ENCODE measurements around the gene ADAM17.

DNA sequence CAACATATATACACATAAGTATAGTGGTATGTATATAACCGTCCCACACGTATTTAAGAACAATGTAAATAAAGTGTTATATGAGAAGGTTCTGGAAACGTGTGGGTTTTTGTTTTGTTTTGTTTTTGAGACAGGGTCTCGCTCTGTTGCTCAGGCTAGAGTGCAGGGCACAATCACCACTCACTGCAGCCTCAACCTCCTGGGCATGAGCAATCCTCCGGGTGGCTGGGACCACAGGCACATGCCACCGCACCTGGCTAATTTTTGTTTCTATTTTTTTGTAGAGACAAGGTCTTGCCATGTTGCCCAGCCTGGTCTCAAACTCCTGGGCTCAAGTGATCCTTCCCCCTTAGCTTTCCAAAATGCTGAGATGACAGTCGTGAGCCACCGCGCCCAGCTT is 6.2 kb downstream of the ADAM17 start:
- TF ChIP-seq EP300 (IDR thresholded peaks at IDR 0.05) (no peak), POLR2AphosphoS5 (IDR thresholded peaks at IDR 0.05) (no peak), POLR2A (IDR thresholded peaks at IDR 0.05) (no peak)
- TF ChIP-seq, protein P1, sequence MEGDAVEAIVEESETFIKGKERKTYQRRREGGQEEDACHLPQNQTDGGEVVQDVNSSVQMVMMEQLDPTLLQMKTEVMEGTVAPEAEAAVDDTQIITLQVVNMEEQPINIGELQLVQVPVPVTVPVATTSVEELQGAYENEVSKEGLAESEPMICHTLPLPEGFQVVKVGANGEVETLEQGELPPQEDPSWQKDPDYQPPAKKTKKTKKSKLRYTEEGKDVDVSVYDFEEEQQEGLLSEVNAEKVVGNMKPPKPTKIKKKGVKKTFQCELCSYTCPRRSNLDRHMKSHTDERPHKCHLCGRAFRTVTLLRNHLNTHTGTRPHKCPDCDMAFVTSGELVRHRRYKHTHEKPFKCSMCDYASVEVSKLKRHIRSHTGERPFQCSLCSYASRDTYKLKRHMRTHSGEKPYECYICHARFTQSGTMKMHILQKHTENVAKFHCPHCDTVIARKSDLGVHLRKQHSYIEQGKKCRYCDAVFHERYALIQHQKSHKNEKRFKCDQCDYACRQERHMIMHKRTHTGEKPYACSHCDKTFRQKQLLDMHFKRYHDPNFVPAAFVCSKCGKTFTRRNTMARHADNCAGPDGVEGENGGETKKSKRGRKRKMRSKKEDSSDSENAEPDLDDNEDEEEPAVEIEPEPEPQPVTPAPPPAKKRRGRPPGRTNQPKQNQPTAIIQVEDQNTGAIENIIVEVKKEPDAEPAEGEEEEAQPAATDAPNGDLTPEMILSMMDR (IDR thresholded peaks at IDR 0.05) = no peak
